ENCODE measurements around the gene SLC22A3. TPM values are rescaled to one million over a fixed set of nuclear protein-coding genes. Genes with fewer than 3 reads are reported as not detected.
"Not testable (repeated sequence)": the region's sequence is repeated elsewhere in the genome, so short reads cannot be mapped to it uniquely, and the experiment has no call there.

Gene SLC22A3
- total RNA-seq, 1 donor from 2014 or later = 189 TPM

DNA sequence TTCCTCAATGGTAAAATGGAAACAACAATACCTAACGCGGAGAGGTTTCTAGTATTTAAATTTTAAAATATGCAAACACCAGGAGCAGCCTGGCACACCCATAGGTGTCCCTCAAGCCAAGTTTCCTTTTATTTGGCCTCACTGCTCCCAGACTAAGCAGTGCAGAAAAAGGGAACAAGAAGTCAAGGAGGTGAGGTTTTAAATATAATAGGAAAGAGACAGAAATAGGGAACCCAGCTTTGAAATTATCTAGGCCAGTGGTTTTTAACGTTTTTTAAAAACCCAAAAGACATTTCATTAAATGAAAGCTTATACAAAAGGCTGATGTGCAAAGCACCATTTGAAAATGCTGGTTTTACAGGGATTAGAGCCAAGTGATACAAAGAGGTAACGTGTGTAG lies 109.6 kb downstream of the SLC22A3 start:
- intact Hi-C loops (cut with DNase I) = loop anchor here (5.0 kb wide), 1 partner anchor 326 kb away; no protein-coding TSS in a partner anchor
- DNase-seq (ENCODE audit: low spot score) (no peak), ATAC-seq (no peak)

GRCh38 chr6:160461641-160462040 lies 113.5 kb downstream of the SLC22A3 start:
- DNase-seq (ENCODE audit: low spot score) = no peak
- ATAC-seq = no peak
- intact Hi-C loops (cut with DNase I) = loop anchor here (5.0 kb wide), 1 partner anchor 854 kb away; no protein-coding TSS in a partner anchor

GRCh38 chr6:160462116-160462515 lies 113.9 kb downstream of the SLC22A3 start:
- intact Hi-C loops (cut with DNase I) = loop anchor here (5.0 kb wide), 1 partner anchor 855 kb away; no protein-coding TSS in a partner anchor
- no peak for ATAC-seq
- no peak for DNase-seq (ENCODE audit: low spot score)

DNA sequence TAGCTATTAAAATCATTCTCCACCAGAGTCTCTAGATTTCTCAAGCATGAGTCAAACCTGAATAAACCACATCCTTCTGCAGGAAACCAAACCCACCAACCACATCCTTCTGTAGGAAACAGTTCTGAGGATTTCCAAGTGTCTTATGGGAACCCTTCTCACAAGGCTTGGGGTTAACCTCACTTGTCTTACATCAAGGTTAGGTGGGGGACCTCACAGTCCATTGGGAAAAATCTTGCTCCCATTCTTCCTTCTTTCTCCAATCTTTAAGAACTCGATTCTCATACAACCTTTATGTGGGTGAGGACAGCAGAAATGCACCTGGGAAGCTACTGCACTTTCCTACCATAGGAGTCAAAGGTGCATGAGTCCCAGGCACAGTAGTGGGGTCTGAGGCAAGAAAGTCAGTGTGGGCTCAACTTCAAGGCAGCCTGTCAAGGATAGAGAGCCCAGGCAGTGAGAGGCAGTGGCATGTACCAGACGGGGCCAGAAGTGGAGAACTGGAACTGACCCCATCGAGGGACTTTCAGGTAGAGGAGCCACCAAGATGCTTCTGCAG lies 114.5 kb downstream of the SLC22A3 start:
- no peak for DNase-seq (ENCODE audit: low spot score)
- no peak for ATAC-seq
- intact Hi-C loops (cut with DNase I) = loop anchor here (5.0 kb wide), 1 partner anchor 855 kb away; no protein-coding TSS in a partner anchor

- no peak for DNase-seq (ENCODE audit: low spot score)
- peak; percentile 18 for ATAC-seq
- intact Hi-C loops (cut with DNase I) = loop anchor here (5.0 kb wide), 1 partner anchor 857 kb away; no protein-coding TSS in a partner anchor
Measured at GRCh38 chr6:160464744-160465143, 116.6 kb downstream of the SLC22A3 start.

GRCh38 chr6:160467261-160467871 lies 119.2 kb downstream of the SLC22A3 start:
- ATAC-seq; DNase-seq (ENCODE audit: low spot score); intact Hi-C loops (cut with DNase I): not testable (repeated sequence)

GRCh38 chr6:160469153-160469552 lies 121.0 kb downstream of the SLC22A3 start:
- no peak for DNase-seq (ENCODE audit: low spot score)
- intact Hi-C loops (cut with DNase I) = no loop called here
- no peak for ATAC-seq

DNA sequence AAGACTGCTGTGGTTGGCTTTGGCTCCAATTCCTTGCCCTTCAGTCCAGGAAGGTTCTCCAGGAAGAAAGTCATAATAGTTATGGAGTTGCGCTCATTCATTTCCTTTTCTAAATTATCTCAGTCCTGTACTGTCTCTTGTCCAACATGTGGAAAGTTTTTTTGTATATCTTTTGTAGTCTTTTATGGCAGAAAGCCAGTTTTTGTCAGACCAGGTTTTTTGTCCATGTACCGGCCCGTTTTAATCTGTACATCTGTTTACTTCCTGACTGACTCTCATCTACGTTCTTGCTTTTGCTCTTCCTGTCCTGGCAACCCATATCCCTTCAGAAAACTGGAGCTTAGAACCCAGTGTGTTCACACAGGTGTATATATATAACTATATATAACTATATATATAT lies 127.9 kb downstream of the SLC22A3 start:
- DNase-seq (ENCODE audit: low spot score); intact Hi-C loops (cut with DNase I); ATAC-seq: not testable (repeated sequence)

- ATAC-seq; DNase-seq (ENCODE audit: low spot score); intact Hi-C loops (cut with DNase I): not testable (repeated sequence)
Measured at GRCh38 chr6:160477072-160477471, 128.9 kb downstream of the SLC22A3 start.

DNA sequence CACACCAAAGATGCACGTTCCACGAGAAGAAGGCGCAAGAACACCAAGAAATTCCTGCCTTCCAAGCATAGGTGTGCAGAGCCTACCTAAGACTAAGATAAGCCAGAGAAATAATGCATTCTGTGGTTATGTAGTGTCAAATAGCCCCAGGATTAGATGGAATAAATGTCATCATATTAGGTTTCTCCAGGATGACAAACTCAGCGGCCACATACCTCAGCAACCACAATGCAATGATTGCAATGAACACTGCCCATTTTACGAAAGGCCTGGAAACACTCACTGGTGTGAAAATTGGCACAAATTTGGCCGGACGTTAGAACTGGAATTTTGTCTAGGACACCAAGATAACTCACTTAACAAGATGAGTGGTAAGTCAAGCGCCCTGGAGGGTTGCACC lies 129.7 kb downstream of the SLC22A3 start:
- DNase-seq (ENCODE audit: low spot score) (no peak), ATAC-seq (no peak)
- intact Hi-C loops (cut with DNase I) = no loop called here

DNA sequence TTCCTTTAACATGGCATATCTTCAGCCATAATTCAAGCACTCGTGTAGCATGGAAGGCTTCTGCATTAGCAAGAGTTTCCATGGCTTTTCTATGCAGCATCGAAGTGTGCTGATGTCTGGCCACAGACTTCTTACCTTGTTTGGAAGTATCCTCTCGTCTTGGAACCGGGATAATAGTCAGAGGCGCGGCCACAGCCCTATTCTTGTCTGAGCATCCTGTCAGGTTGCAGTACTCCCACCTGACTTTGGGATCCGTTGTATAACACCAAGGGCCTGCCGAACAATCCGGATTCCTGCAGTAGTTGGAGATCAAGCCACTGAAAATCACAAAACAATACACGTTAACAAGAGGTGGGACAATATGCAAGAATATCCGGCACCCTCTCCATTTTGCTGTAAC lies 138.9 kb downstream of the SLC22A3 start:
- DNase-seq (ENCODE audit: low spot score) (no peak), ATAC-seq (no peak)
- intact Hi-C loops (cut with DNase I) = no loop called here

DNA sequence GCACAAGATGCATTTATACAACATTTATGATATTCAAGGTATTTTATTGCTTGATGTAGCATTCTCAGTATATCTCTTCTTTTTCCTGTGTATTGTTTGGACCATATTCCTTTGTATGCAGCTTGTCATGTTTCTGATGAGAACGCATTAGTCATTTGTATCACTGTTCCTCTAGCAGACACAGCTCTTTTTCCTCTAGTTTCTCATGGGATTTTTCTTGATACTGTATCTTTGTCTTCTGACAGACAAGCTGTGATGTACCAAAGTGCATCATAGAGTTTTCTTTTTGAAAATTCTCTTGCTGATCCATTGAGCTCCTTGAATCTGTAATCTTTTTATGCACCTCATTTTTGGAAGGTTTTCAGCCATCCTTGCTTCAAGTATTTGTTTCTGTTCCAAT lies 140.9 kb downstream of the SLC22A3 start:
- intact Hi-C loops (cut with DNase I) = no loop called here
- ATAC-seq = no peak
- no peak for DNase-seq (ENCODE audit: low spot score)

- DNase-seq (ENCODE audit: low spot score) (no peak), ATAC-seq (no peak)
- intact Hi-C loops (cut with DNase I) = no loop called here
Measured at GRCh38 chr6:160494576-160494975, 146.4 kb downstream of the SLC22A3 start.

DNA sequence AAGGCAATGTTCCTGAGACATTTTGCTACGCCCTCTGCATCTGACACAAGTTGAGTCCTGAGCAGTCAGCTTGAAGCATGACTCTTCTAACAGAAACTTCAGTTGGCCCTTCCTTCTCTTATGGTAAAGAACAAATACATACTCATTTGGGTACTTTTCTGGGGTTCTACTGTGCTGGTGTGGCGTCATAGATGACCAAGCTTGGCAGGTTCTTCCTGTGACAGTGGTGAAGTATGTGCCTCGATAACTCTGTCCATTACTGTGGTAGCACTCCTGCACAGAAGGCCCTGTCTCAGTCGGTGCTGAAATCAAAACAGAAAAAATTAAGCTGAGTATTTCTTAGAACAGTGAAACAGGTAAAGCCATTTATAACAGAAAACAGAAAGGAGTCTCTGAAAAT lies 152.5 kb downstream of the SLC22A3 start:
- DNase-seq (ENCODE audit: low spot score) = no peak
- no peak for ATAC-seq

More for the DNA sequence above, 152.5 kb downstream of the SLC22A3 start:
- intact Hi-C loops (cut with DNase I) = no loop called here

Other genes starting within 250 kb of the SLC22A3 start
- gene SLC22A1, start 226.6 kb upstream of the SLC22A3 start, total RNA-seq = 1.1 TPM
- gene SLC22A2, start 89.6 kb upstream of the SLC22A3 start, total RNA-seq = not detected